ENCODE data around the gene IGSF5.
A peak's percentile ranks its signal among the peaks of the same experiment; 100 is the strongest.
"Not testable (repeated sequence)": the region's sequence is repeated elsewhere in the genome, so short reads cannot be mapped to it uniquely, and the experiment has no call there.

The IGSF5 gene

GRCh38 chr21:39744883-39745282 is at the start of gene IGSF5:
TSS of gene IGSF5 (plus strand) at chr21:39745183. CDS start at chr21:39745510, 327 bp downstream.
- DNase-seq, result not testable (repeated sequence)

GRCh38 chr21:39696196-39696595 is 48.8 kb upstream of the IGSF5 start:
- no peak for DNase-seq

GRCh38 chr21:39696618-39697017 is 48.4 kb upstream of the IGSF5 start:
- no peak for DNase-seq

- DNase-seq, result no peak
Measured at GRCh38 chr21:39700318-39700717, 44.7 kb upstream of the IGSF5 start.

GRCh38 chr21:39703578-39703977 is 41.4 kb upstream of the IGSF5 start:
- DNase-seq, result no peak

GRCh38 chr21:39705849-39706248 is 39.1 kb upstream of the IGSF5 start:
- no peak for DNase-seq

GRCh38 chr21:39707316-39707715 is 37.7 kb upstream of the IGSF5 start:
- DNase-seq, result no peak

GRCh38 chr21:39710866-39711265 is 34.1 kb upstream of the IGSF5 start:
- no peak for DNase-seq

- no peak for DNase-seq
Measured at GRCh38 chr21:39712273-39712672, 32.7 kb upstream of the IGSF5 start.

- DNase-seq, result no peak
Measured at GRCh38 chr21:39712976-39713375, 32.0 kb upstream of the IGSF5 start.

- no peak for DNase-seq
Measured at GRCh38 chr21:39713905-39714304, 31.1 kb upstream of the IGSF5 start.

GRCh38 chr21:39714331-39714730 is 30.7 kb upstream of the IGSF5 start:
- no peak for DNase-seq

GRCh38 chr21:39715804-39716397 is 29.1 kb upstream of the IGSF5 start:
- DNase-seq, result peak; percentile 9

GRCh38 chr21:39720126-39720778 is 24.7 kb upstream of the IGSF5 start:
- no peak for DNase-seq

GRCh38 chr21:39721885-39722284 is 23.1 kb upstream of the IGSF5 start:
- DNase-seq, result no peak

GRCh38 chr21:39724944-39725343 is 20.0 kb upstream of the IGSF5 start:
- no peak for DNase-seq

- DNase-seq, result no peak
Measured at GRCh38 chr21:39726133-39726532, 18.9 kb upstream of the IGSF5 start.

- no peak for DNase-seq
Measured at GRCh38 chr21:39727401-39728120, 17.4 kb upstream of the IGSF5 start.

- no peak for DNase-seq
Measured at GRCh38 chr21:39728341-39728740, 16.6 kb upstream of the IGSF5 start.

GRCh38 chr21:39730418-39731157 is 14.4 kb upstream of the IGSF5 start:
- DNase-seq, result no peak

- no peak for DNase-seq
Measured at GRCh38 chr21:39736716-39737115, 8.3 kb upstream of the IGSF5 start.

- no peak for DNase-seq
Measured at GRCh38 chr21:39737376-39738000, 7.5 kb upstream of the IGSF5 start.

- no peak for DNase-seq
Measured at GRCh38 chr21:39738566-39738965, 6.4 kb upstream of the IGSF5 start.

Measured in activated T-cell treated with anti-CD3 and anti-CD28 coated beads for 4 hours (primary cell).